ENCODE data around the gene RHCE. TPM values are rescaled to one million over a fixed set of nuclear protein-coding genes. Genes with fewer than 3 reads are reported as not detected.

RHCE gene
- total and polyA plus RNA-seq, 2 of the 8 experiments (the other 6 are each of a cell fraction or from before 2014, with no cell fraction given), result 0.23 to 0.50 TPM

DNA sequence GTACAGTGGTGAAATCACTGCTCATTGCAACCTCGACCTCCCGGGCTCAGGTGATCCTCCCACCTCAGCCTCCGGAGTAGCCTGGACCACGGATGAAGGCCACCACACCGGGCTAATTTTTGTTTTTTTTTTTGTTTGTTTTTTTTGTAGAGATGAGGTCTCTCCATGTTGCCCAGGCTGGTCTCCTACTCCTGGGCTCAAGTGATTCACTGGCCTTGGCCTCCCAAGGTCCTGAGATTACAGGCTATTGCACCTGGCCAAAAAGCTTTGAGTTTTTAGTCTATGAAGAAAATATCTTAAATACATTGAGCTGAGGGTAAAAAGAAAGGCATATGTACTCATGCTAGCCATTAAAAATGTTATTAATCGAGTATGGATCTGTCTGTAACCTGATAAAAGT is 78.9 kb downstream of the RHCE start:
- CTCF ChIA-PET (ENCODE audit: partially characterized antibody), result interaction anchor here (1.6 kb wide), 1 partner anchor 146 kb away, joined by 5 read pairs; no protein-coding TSS in a partner anchor
- H4K8ac ChIP-seq (ENCODE audit: extremely low read depth, insufficient read depth, low read length), result no peak overlapping the region

More for the DNA sequence above, 78.9 kb downstream of the RHCE start:
- no peak overlapping the region for H3K4me3 ChIP-seq (ENCODE audit: extremely low read depth in 1 of 4, insufficient read depth in 2 of 4, low read depth in 3 of 4, low read length in 4 of 4)
- H3K4ac ChIP-seq (replicated peaks; ENCODE audit: insufficient read length, low read depth, low read length), result no peak overlapping the region
- no peak for TF ChIP-seq JUND (IDR thresholded peaks at IDR 0.05; ENCODE audit: low read length)
- no peak for TF ChIP-seq NANOG (IDR thresholded peaks at IDR 0.05; ENCODE audit: insufficient read depth, low read depth, low read length, poor library complexity, severe bottlenecking)
- H3K27ac ChIP-seq (ENCODE audit: low read depth, low read length), result no peak overlapping the region
- peaks cover 3% of the 10 kb centered on the region in 2 experiments for H4K20me1 ChIP-seq (replicated peaks in 1 of 2; ENCODE audit: control insufficient read depth in 1 of 2, insufficient read depth in 2 of 2, low read length in 2 of 2)
- no peak overlapping the region for H4K5ac ChIP-seq (ENCODE audit: insufficient read length, low read depth, low read length)
- no peak overlapping the region for H2BK5ac ChIP-seq (ENCODE audit: low read depth, low read length)
- H3K36me3 ChIP-seq (ENCODE audit: control insufficient read depth in 2 of 4, insufficient read depth in 4 of 4, low read length in 3 of 4), result peaks cover 0 to 13% (median 7%) of the 10 kb centered on the region in 4 experiments; a peak in 4 of 8 replicates
- no peak overlapping the region for H3K56ac ChIP-seq (replicated peaks; ENCODE audit: insufficient read length, low read depth, low read length)
- no peak overlapping the region for H3K23ac ChIP-seq (ENCODE audit: insufficient read length)
- DNase-seq (ENCODE audit: low read depth in 1 of 2, low spot score in 2 of 2) (no peak), FAIRE-seq (no peak)
- H4K91ac ChIP-seq (replicated peaks; ENCODE audit: insufficient read length, low read length), result no peak overlapping the region
- H2BK120ac ChIP-seq (replicated peaks; ENCODE audit: low read depth, low read length), result no peak overlapping the region
- no peaks in the 10 kb centered on the region for H3K79me1 ChIP-seq (ENCODE audit: low read depth, low read length)
- peaks cover 0 to 58% of the 10 kb centered on the region in 2 experiments; a peak in 2 of 4 replicates for H3K79me2 ChIP-seq (ENCODE audit: control insufficient read depth in 1 of 2, insufficient read depth in 2 of 2, low read length in 2 of 2)
- H3K4me2 ChIP-seq (ENCODE audit: insufficient read depth in 1 of 2, low read depth in 2 of 2, low read length in 2 of 2), result no peak overlapping the region
- H2BK20ac ChIP-seq (ENCODE audit: low read length), result no peak overlapping the region
- WGBS, 2 experiments (ENCODE audit: extremely low coverage in 1 of 2, insufficient coverage in 1 of 2, insufficient read length in 1 of 2, insufficient replicate concordance in 2 of 2, low coverage in 1 of 2, low lambda C conversion rate in 2 of 2, missing lambda C conversion rate in 1 of 2), result 79% methylated on average over 6 of the region's 6 CpGs; no CpG with 5 or more reads in 1 of the 2 experiments
- no peak overlapping the region for H3K9ac ChIP-seq (replicated peaks in 1 of 4; ENCODE audit: extremely low read depth in 1 of 4, low read depth in 3 of 4, low read length in 3 of 4)
- POLR2A ChIA-PET (ENCODE audit: partially characterized antibody), result no interaction called here
- no peak overlapping the region for H2BK12ac ChIP-seq (ENCODE audit: low read depth, low read length)
- H3K23me2 ChIP-seq (ENCODE audit: low read depth, low read length), result no peaks in the 10 kb centered on the region
- H3K9me3 ChIP-seq (ENCODE audit: insufficient read depth in 2 of 2, low read depth in 1 of 2, low read length in 1 of 2), result no peaks in the 10 kb centered on the region
- no peak overlapping the region for H3K14ac ChIP-seq (ENCODE audit: insufficient read length)
- H2AFZ ChIP-seq (ENCODE audit: low read length), result no peak overlapping the region
- H2BK15ac ChIP-seq (ENCODE audit: low read length), result no peak overlapping the region
- H3K18ac ChIP-seq (ENCODE audit: extremely low read depth, low read length), result no peak overlapping the region
- peaks cover 0 to 3% (median 0%) of the 10 kb centered on the region in 4 experiments; a peak in 1 of 7 replicates for H3K4me1 ChIP-seq (replicated peaks in 1 of 4; ENCODE audit: control insufficient read depth in 3 of 4, insufficient read depth in 4 of 4, low read length in 3 of 4)
- H2AK5ac ChIP-seq (ENCODE audit: low read depth, low read length), result no peak overlapping the region
- H3K27me3 ChIP-seq (replicated peaks in 1 of 4; ENCODE audit: control insufficient read depth in 3 of 4, extremely low read depth in 1 of 4, insufficient read depth in 3 of 4, low read length in 3 of 4), result no peaks in the 10 kb centered on the region

All from H1 (cell line).